ENCODE data around the gene GNA14. TPM values are rescaled to one million over a fixed set of nuclear protein-coding genes. Genes with fewer than 3 reads are reported as not detected.
A peak's percentile ranks its signal among the peaks of the same experiment; 100 is the strongest.

The GNA14 gene
- total RNA-seq, 2 experiments from 2014 or later = not detected

DNA sequence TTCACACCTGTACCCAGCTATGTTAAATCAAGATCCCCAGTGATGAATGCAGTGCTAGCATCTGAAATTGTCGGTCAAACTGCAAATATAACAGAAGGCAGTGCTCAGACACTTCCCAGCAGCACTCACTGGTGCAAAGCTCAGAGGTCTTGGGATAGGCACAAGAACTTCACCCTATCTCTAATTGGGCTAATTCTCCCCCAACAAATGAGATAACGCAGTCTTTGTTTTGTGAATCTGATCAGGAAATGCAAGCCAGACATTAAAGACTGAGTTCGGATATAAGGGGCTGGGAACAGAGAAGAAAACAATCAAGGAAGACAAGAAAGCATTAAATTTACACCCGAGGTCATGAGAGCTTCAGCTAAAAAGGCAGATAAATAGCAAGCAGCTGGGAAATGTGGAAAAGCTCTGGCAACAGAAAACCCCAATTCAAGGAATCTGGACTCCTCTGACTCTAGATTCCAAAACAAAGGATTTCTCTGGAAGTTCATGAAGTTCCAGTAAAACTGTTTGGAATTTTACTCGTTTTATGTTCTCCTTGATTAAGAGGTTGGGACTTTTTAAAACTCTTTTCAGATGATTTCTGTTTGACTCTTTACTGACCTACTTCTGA is 65.1 kb downstream of the GNA14 start:
- Histone ChIP-seq H3K27me3 (ENCODE audit: control insufficient read depth in 1 of 2, insufficient read depth in 2 of 2, low read length in 2 of 2) (peaks cover 0 to 4% of the 10 kb centered on the region in 2 experiments), H3K9me3 (ENCODE audit: control insufficient read depth in 1 of 2, insufficient read depth in 1 of 2, low read length in 2 of 2) (no peaks in the 10 kb centered on the region), H3K4me1 (ENCODE audit: insufficient read depth, low read length) (no peaks in the 10 kb centered on the region), H3K27ac (ENCODE audit: low read depth in 1 of 2, low read length in 2 of 2) (no peak overlapping the region), H3K4me3 (ENCODE audit: low read length) (no peak overlapping the region), H3K36me3 (ENCODE audit: insufficient read depth, low read length) (no peaks in the 10 kb centered on the region)
- POLR2A ChIA-PET = no interaction called here
- CTCF ChIA-PET = no interaction called here
- DNase-seq (no peak), ATAC-seq (ENCODE audit: poor library complexity) (no peak)
- peaks cover 3% of the 10 kb centered on the region for H3K9me3 Mint-ChIP-seq
- no peak overlapping the region for H3K4me3 Mint-ChIP-seq
- H3K27ac Mint-ChIP-seq = no peak overlapping the region
- H3K27me3 Mint-ChIP-seq = no peaks in the 10 kb centered on the region
- intact Hi-C loops (cut with DNase I, micrococcal nuclease) = no loop called here
- no peaks in the 10 kb centered on the region for H3K4me1 Mint-ChIP-seq (ENCODE audit: low read depth)
- no peaks in the 10 kb centered on the region for H3K36me3 Mint-ChIP-seq (ENCODE audit: low read depth)
- TF ChIP-seq, protein P1, sequence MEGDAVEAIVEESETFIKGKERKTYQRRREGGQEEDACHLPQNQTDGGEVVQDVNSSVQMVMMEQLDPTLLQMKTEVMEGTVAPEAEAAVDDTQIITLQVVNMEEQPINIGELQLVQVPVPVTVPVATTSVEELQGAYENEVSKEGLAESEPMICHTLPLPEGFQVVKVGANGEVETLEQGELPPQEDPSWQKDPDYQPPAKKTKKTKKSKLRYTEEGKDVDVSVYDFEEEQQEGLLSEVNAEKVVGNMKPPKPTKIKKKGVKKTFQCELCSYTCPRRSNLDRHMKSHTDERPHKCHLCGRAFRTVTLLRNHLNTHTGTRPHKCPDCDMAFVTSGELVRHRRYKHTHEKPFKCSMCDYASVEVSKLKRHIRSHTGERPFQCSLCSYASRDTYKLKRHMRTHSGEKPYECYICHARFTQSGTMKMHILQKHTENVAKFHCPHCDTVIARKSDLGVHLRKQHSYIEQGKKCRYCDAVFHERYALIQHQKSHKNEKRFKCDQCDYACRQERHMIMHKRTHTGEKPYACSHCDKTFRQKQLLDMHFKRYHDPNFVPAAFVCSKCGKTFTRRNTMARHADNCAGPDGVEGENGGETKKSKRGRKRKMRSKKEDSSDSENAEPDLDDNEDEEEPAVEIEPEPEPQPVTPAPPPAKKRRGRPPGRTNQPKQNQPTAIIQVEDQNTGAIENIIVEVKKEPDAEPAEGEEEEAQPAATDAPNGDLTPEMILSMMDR (IDR thresholded peaks at IDR 0.05) = no peak

DNA sequence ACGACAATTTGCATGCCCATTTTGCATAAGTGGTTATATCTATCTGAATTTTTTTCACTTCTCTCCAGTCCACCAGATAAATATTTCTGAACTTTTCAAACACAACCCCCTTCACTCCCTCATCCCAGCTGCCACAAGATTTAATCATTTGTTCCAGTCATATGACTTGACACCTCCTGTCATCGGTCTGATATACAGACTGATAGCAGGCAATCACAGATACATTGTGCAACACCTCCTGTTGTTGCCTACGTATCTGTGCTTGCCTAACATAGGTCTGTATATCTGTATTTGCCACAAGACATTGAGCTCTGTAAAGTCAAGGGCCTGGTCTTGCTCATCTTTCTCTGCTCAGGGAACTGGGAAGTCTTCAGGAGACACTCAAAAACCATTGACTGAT is 65.6 kb downstream of the GNA14 start:
- Histone ChIP-seq H3K4me3 (ENCODE audit: low read length) (no peak overlapping the region), H3K36me3 (ENCODE audit: insufficient read depth, low read length) (no peaks in the 10 kb centered on the region), H3K9me3 (ENCODE audit: control insufficient read depth in 1 of 2, insufficient read depth in 1 of 2, low read length in 2 of 2) (no peaks in the 10 kb centered on the region), H3K27ac (ENCODE audit: low read depth in 1 of 2, low read length in 2 of 2) (no peak overlapping the region), H3K4me1 (ENCODE audit: insufficient read depth, low read length) (no peaks in the 10 kb centered on the region), H3K27me3 (ENCODE audit: control insufficient read depth in 1 of 2, insufficient read depth in 2 of 2, low read length in 2 of 2) (peaks cover 0 to 4% of the 10 kb centered on the region in 2 experiments)
- Mint-ChIP-seq H3K36me3 (ENCODE audit: low read depth) (no peaks in the 10 kb centered on the region), H3K9me3 (peaks cover 3% of the 10 kb centered on the region), H3K27ac (no peak overlapping the region), H3K4me3 (no peak overlapping the region), H3K4me1 (ENCODE audit: low read depth) (no peaks in the 10 kb centered on the region), H3K27me3 (no peaks in the 10 kb centered on the region)
- DNase-seq = no peak
- CTCF ChIA-PET = no interaction called here
- intact Hi-C loops (cut with DNase I, micrococcal nuclease) = no loop called here
- POLR2A ChIA-PET = no interaction called here
- no peak for ATAC-seq (ENCODE audit: poor library complexity)
- TF ChIP-seq, protein P1 (IDR thresholded peaks at IDR 0.05) = no peak

DNA sequence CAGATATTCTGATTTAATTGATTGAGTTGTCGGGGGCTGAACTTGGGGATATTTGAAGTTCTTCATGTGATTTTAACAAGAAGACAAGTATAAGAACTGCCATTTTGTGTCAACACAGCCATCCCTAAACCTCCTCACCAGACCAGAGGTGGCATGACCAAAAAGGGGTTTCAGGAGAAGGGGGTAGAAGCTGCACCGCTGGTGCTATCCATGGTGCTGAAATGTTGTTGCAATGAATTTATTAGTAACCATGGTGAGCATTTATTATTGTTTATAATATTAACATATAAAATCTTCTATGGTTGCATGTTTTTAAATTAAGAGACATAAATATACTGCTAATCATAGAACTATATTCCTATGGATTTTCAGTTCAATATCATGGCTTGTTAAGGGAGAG is 72.3 kb downstream of the GNA14 start:
- peaks cover 0 to 4% of the 10 kb centered on the region in 2 experiments for H3K27me3 ChIP-seq (ENCODE audit: control insufficient read depth in 1 of 2, insufficient read depth in 2 of 2, low read length in 2 of 2)
- Mint-ChIP-seq H3K4me3 (no peak overlapping the region), H3K9me3 (peaks cover 3% of the 10 kb centered on the region), H3K36me3 (ENCODE audit: low read depth) (no peaks in the 10 kb centered on the region), H3K27ac (no peak overlapping the region), H3K27me3 (peaks cover 9% of the 10 kb centered on the region), H3K4me1 (ENCODE audit: low read depth) (no peaks in the 10 kb centered on the region)
- no peaks in the 10 kb centered on the region for H3K36me3 ChIP-seq (ENCODE audit: insufficient read depth, low read length)
- CTCF ChIA-PET = no interaction called here
- no peaks in the 10 kb centered on the region for H3K4me1 ChIP-seq (ENCODE audit: insufficient read depth, low read length)
- H3K27ac ChIP-seq (ENCODE audit: low read depth in 1 of 2, low read length in 2 of 2) = no peak overlapping the region
- DNase-seq (peak in 2 of 14 experiments; percentile 11 to 13), ATAC-seq (ENCODE audit: poor library complexity) (no peak)
- POLR2A ChIA-PET = no interaction called here
- H3K4me3 ChIP-seq (ENCODE audit: low read length) = no peak overlapping the region
- TF ChIP-seq, protein P1 (IDR thresholded peaks at IDR 0.05) = no peak
- intact Hi-C loops (cut with DNase I, micrococcal nuclease) = no loop called here
- H3K9me3 ChIP-seq (ENCODE audit: control insufficient read depth in 1 of 2, insufficient read depth in 1 of 2, low read length in 2 of 2) = peaks cover 0 to 3% of the 10 kb centered on the region in 2 experiments

Data from CD4-positive, alpha-beta T cell (primary cell).